ENCODE results near the gene AIG1. TPM values are rescaled to one million over a fixed set of nuclear protein-coding genes. Genes with fewer than 3 reads are reported as not detected.

Gene AIG1
- total RNA-seq, 4 donors from 2014 or later, result 18.1 to 47.3 (median 22.9) TPM

GRCh38 chr6:143149771-143150170 lies 89.1 kb downstream of the AIG1 start:
- ATAC-seq (ENCODE audit: low FRiP score), result peak; percentile 54
- no peak for TF ChIP-seq CTCF (IDR thresholded peaks at IDR 0.05)
- no peak for DNase-seq (ENCODE audit: low spot score)

GRCh38 chr6:143150281-143150680 lies 89.6 kb downstream of the AIG1 start:
- DNase-seq (ENCODE audit: low spot score) (no peak), ATAC-seq (ENCODE audit: low FRiP score) (no peak)

GRCh38 chr6:143151381-143151780 lies 90.7 kb downstream of the AIG1 start:
- DNase-seq (ENCODE audit: low spot score) (no peak), ATAC-seq (ENCODE audit: low FRiP score) (no peak)
- TF ChIP-seq CTCF (IDR thresholded peaks at IDR 0.05), result no peak

More at GRCh38 chr6:143150281-143150680, 89.6 kb downstream of the AIG1 start:
- no peak for TF ChIP-seq CTCF (IDR thresholded peaks at IDR 0.05)

- TF ChIP-seq CTCF (IDR thresholded peaks at IDR 0.05), result no peak
- DNase-seq (ENCODE audit: low spot score) (no peak), ATAC-seq (ENCODE audit: low FRiP score) (no peak)
Observed at GRCh38 chr6:143155681-143156080, 95.0 kb downstream of the AIG1 start.

- ATAC-seq (ENCODE audit: low FRiP score) (no peak), DNase-seq (ENCODE audit: low spot score) (no peak)
- TF ChIP-seq CTCF (IDR thresholded peaks at IDR 0.05), result no peak
Observed at GRCh38 chr6:143157131-143157530, 96.4 kb downstream of the AIG1 start.

GRCh38 chr6:143158113-143158581 lies 97.5 kb downstream of the AIG1 start:
- DNase-seq (ENCODE audit: low spot score), result no peak
- ATAC-seq (ENCODE audit: low FRiP score), result no peak
- TF ChIP-seq CTCF (IDR thresholded peaks at IDR 0.05), result no peak

GRCh38 chr6:143159001-143159400 lies 98.3 kb downstream of the AIG1 start:
- ATAC-seq (ENCODE audit: low FRiP score), result no peak
- TF ChIP-seq CTCF (IDR thresholded peaks at IDR 0.05), result no peak
- no peak for DNase-seq (ENCODE audit: low spot score)

Measured in omental fat pad (tissue), 4 donors.